ENCODE data around the gene PRR19.

Gene PRR19

GRCh38 chr19:42271045-42271419, 30.9 kb upstream of the PRR19 start:
- H3K27ac Mint-ChIP-seq, result peak overlapping the region; percentile 83
- no peak for DNase-seq
- no peak for TF ChIP-seq CTCF (IDR thresholded peaks at IDR 0.05)
- H3K9me3 Mint-ChIP-seq, result no peaks in the 10 kb centered on the region
- H3K27me3 Mint-ChIP-seq (ENCODE audit: low read depth, poor library complexity), result no peaks in the 10 kb centered on the region
- peaks cover 11% of the 10 kb centered on the region for H3K36me3 Mint-ChIP-seq (ENCODE audit: low read depth)
- peaks cover 13% of the 10 kb centered on the region for H3K4me1 Mint-ChIP-seq
- H3K4me3 Mint-ChIP-seq, result peak overlapping the region; percentile 55

GRCh38 chr19:42271861-42272534, 29.9 kb upstream of the PRR19 start:
- H3K4me1 Mint-ChIP-seq, result peaks cover 16% of the 10 kb centered on the region
- no peaks in the 10 kb centered on the region for H3K9me3 Mint-ChIP-seq
- H3K27me3 Mint-ChIP-seq (ENCODE audit: low read depth, poor library complexity), result no peaks in the 10 kb centered on the region
- H3K36me3 Mint-ChIP-seq (ENCODE audit: low read depth), result peaks cover 14% of the 10 kb centered on the region
- DNase-seq, result no peak
- no peak overlapping the region for H3K4me3 Mint-ChIP-seq
- no peak overlapping the region for H3K27ac Mint-ChIP-seq
- TF ChIP-seq CTCF (IDR thresholded peaks at IDR 0.05), result no peak

GRCh38 chr19:42272535-42272897, 29.4 kb upstream of the PRR19 start:
- Mint-ChIP-seq H3K27ac (no peak overlapping the region), H3K4me3 (no peak overlapping the region), H3K4me1 (peaks cover 16% of the 10 kb centered on the region), H3K36me3 (ENCODE audit: low read depth) (peaks cover 14% of the 10 kb centered on the region), H3K27me3 (ENCODE audit: low read depth, poor library complexity) (no peaks in the 10 kb centered on the region), H3K9me3 (no peaks in the 10 kb centered on the region)
- TF ChIP-seq CTCF (IDR thresholded peaks at IDR 0.05), result no peak
- DNase-seq, result peak; percentile 5

- peaks cover 14% of the 10 kb centered on the region for H3K36me3 Mint-ChIP-seq (ENCODE audit: low read depth)
- no peak for DNase-seq
- no peaks in the 10 kb centered on the region for H3K27me3 Mint-ChIP-seq (ENCODE audit: low read depth, poor library complexity)
Observed at GRCh38 chr19:42272989-42273406, 28.9 kb upstream of the PRR19 start.

GRCh38 chr19:42273407-42274064, 28.4 kb upstream of the PRR19 start:
- H3K27ac Mint-ChIP-seq, result no peak overlapping the region
- TF ChIP-seq CTCF (IDR thresholded peaks at IDR 0.05), result no peak
- H3K4me1 Mint-ChIP-seq, result peaks cover 17% of the 10 kb centered on the region
- H3K27me3 Mint-ChIP-seq (ENCODE audit: low read depth, poor library complexity), result no peaks in the 10 kb centered on the region
- no peak for DNase-seq
- H3K4me3 Mint-ChIP-seq, result no peak overlapping the region
- H3K36me3 Mint-ChIP-seq (ENCODE audit: low read depth), result peaks cover 14% of the 10 kb centered on the region
- H3K9me3 Mint-ChIP-seq, result no peaks in the 10 kb centered on the region

More at GRCh38 chr19:42272989-42273406, 28.9 kb upstream of the PRR19 start:
- no peaks in the 10 kb centered on the region for H3K9me3 Mint-ChIP-seq
- no peak overlapping the region for H3K4me3 Mint-ChIP-seq
- no peak for TF ChIP-seq CTCF (IDR thresholded peaks at IDR 0.05)
- peaks cover 14% of the 10 kb centered on the region for H3K4me1 Mint-ChIP-seq
- no peak overlapping the region for H3K27ac Mint-ChIP-seq
